GM12878 (cell line): ENCODE measurements around the gene ADRB1. TPM values are rescaled to one million over a fixed set of nuclear protein-coding genes. Genes with fewer than 3 reads are reported as not detected.

Experiments
- ATAC-seq: fragments of 200-7000 bp; cut with Tn5 transposase; 3 replicates; pipeline ENCODE4 v1.9.1; 2020; ENCODE audit warnings: mild to moderate bottlenecking, moderate library complexity
- BruUV-seq: library from RNA; stranded (reverse); fragments of 400-500 nt; replicated peaks from 2 replicates; lab custom pipeline; 2021; lab: Mats Ljungman, UMichigan
- CTCF ChIA-PET: fragments of 300-600 bp; sonication (Branson Sonifier 250); formaldehyde crosslinking; extraction: SDS; loops from one replicate; lab custom pipeline; 2021; ENCODE audit warnings: inconsistent platforms; lab: Yijun Ruan, JAX
- POLR2A ChIA-PET: fragments of 350-600 bp; formaldehyde crosslinking; extraction: SDS; loops from one replicate; lab custom pipeline; 2021; ENCODE audit warnings: inconsistent platforms; lab: Charles Lee
- RAD21 ChIA-PET: fragments of 300-600 bp; sonication (Branson Sonifier 250); formaldehyde crosslinking; loops from one replicate; lab custom pipeline; 2023; ENCODE audit warnings: antibody characterized with exemption; ENCODE audit not compliant: unreplicated experiment; lab: Charles Lee
- SMC1A ChIA-PET: fragments of 300-600 bp; sonication (Branson Sonifier 250); formaldehyde crosslinking; loops from one replicate; lab custom pipeline; 2023; ENCODE audit not compliant: unreplicated experiment, uncharacterized antibody; lab: Charles Lee
- DNase-seq: peaks from one replicate; pipeline ENCODE4 v3.0.0-alpha.2; 2011; ENCODE audit warnings: low read depth, low spot score
- FAIRE-seq: peaks from 3 replicates; lab custom pipeline; 2011; peaks lifted over from hg19 to GRCh38; lab: Jason Lieb, UNC
- H2AFZ ChIP-seq: 2 replicates; pipeline ENCODE4 v1.6.0; 2011; ENCODE audit warnings: low read depth, low read length, control low read depth; ENCODE audit not compliant: control insufficient read depth
- H3K27ac ChIP-seq: 2 replicates; pipeline ENCODE4 v1.5.1; 2011; ENCODE audit warnings: control low read depth; ENCODE audit not compliant: control insufficient read depth, insufficient read depth
- H3K27me3 ChIP-seq, 2 experiments: replicated peaks in 1 of 2; 2 replicates each; pipeline versions ENCODE4 v1.6.0 to v1.6.1; 2011; ENCODE audit warnings: low read length in 1 of 2; ENCODE audit not compliant: control insufficient read depth in 2 of 2, insufficient read depth in 2 of 2
- H3K36me3 ChIP-seq, 2 experiments: 2 replicates each; pipeline ENCODE4 v1.5.1; 2011; ENCODE audit warnings: low read length in 1 of 2; ENCODE audit not compliant: control insufficient read depth in 2 of 2, insufficient read depth in 2 of 2
- H3K4me1 ChIP-seq: 2 replicates; pipeline ENCODE4 v1.6.1; 2011; ENCODE audit warnings: mild to moderate bottlenecking, low read length, moderate library complexity, mixed read lengths; ENCODE audit not compliant: control insufficient read depth, insufficient read depth
- H3K4me2 ChIP-seq: 2 replicates; pipeline ENCODE4 v1.6.0; 2011; ENCODE audit warnings: control low read depth; ENCODE audit not compliant: control insufficient read depth, insufficient read depth
- H3K4me3 ChIP-seq: fragments of 200-600 bp; sonication (generic); 2 replicates; pipeline ENCODE4 v1.5.1; 2016
- H3K79me2 ChIP-seq: 2 replicates; pipeline ENCODE4 v1.6.0; 2011; ENCODE audit warnings: low read length; ENCODE audit not compliant: control insufficient read depth, insufficient read depth
- H3K9ac ChIP-seq: 2 replicates; pipeline ENCODE4 v1.8.0; 2011; ENCODE audit warnings: low read length, control low read depth, mixed read lengths; ENCODE audit not compliant: control insufficient read depth, insufficient read depth
- H3K9me3 ChIP-seq: replicated peaks from 3 replicates; pipeline ENCODE4 v1.5.1; 2011; ENCODE audit warnings: mild to moderate bottlenecking, low read length; ENCODE audit not compliant: control insufficient read depth, insufficient read depth
- H4K20me1 ChIP-seq: 2 replicates; pipeline ENCODE4 v1.6.0; 2011; ENCODE audit not compliant: control insufficient read depth, insufficient read depth
- BACH1 ChIP-seq: fragments of 450-650 bp; IDR thresholded peaks from 2 replicates; pipeline ENCODE4 v1.6.1; 2017; ENCODE audit warnings: mild to moderate bottlenecking, borderline replicate concordance
- DPF2 ChIP-seq: fragments of 450-650 bp; IDR thresholded peaks from 2 replicates; pipeline ENCODE4 v1.6.1; 2017; ENCODE audit warnings: mild to moderate bottlenecking
- EGR1 ChIP-seq, 2 experiments: IDR thresholded peaks; 1 replicate in 1 of 2; 2 replicates in 1 of 2; pipeline ENCODE4 v1.6.1; 2011 to 2012; ENCODE audit warnings: low read depth in 2 of 2, low read length in 2 of 2, borderline replicate concordance in 1 of 2, mild to moderate bottlenecking in 1 of 2, moderate library complexity in 1 of 2
- EP300 ChIP-seq, 2 experiments: fragments of 150-350 bp in 1 of 2; IDR thresholded peaks; 2 replicates each; pipeline ENCODE4 v1.6.1; 2011 to 2012; ENCODE audit warnings: low read depth in 2 of 2, low read length in 2 of 2, borderline replicate concordance in 1 of 2, improper control_type of control experiment in 1 of 2, inconsistent platforms in 1 of 2; ENCODE audit not compliant: control insufficient read depth in 1 of 2
- HCFC1 ChIP-seq: fragments of 150-350 bp; IDR thresholded peaks from 2 replicates; pipeline ENCODE4 v1.6.1; 2014; ENCODE audit warnings: low read length
- HSF1 ChIP-seq: fragments of 150-350 bp; IDR thresholded peaks from 2 replicates; pipeline ENCODE4 v1.6.1; 2014; ENCODE audit warnings: mild to moderate bottlenecking, low read depth, low read length
- IRF4 ChIP-seq: IDR thresholded peaks from 2 replicates; pipeline ENCODE4 v1.6.1; 2011; ENCODE audit warnings: low read depth, low read length
- KAT2A ChIP-seq: conservative IDR thresholded peaks from 2 replicates; pipeline ENCODE4 v1.6.1; 2011; ENCODE audit warnings: low read depth, low read length; ENCODE audit not compliant: control insufficient read depth
- MAX ChIP-seq: IDR thresholded peaks from 2 replicates; pipeline ENCODE4 v1.6.1; 2012; ENCODE audit warnings: low read depth, low read length, improper control_type of control experiment
- NR2C1 ChIP-seq: fragments of 450-650 bp; IDR thresholded peaks from 2 replicates; pipeline ENCODE4 v1.6.1; 2017; ENCODE audit warnings: antibody characterized with exemption, mild to moderate bottlenecking, moderate library complexity
- PAX8 ChIP-seq: fragments of 450-650 bp; IDR thresholded peaks from 2 replicates; pipeline ENCODE4 v1.6.1; 2017; ENCODE audit warnings: mild to moderate bottlenecking, moderate library complexity
- PML ChIP-seq: IDR thresholded peaks from 2 replicates; pipeline ENCODE4 v1.6.1; 2012; ENCODE audit warnings: low read length, inconsistent platforms
- PRDM15 ChIP-seq: fragments of 450-650 bp; formaldehyde crosslinking; IDR thresholded peaks from 2 replicates; pipeline ENCODE4 v1.4.0; 2020; ENCODE audit warnings: mild to moderate bottlenecking, moderate library complexity
- RAD21 ChIP-seq: IDR thresholded peaks from 2 replicates; pipeline ENCODE4 v1.6.1; 2011; ENCODE audit warnings: mild to moderate bottlenecking, low read depth, low read length, moderate library complexity; ENCODE audit not compliant: insufficient read depth
- SMARCA5 ChIP-seq: fragments of 450-650 bp; IDR thresholded peaks from 2 replicates; pipeline ENCODE4 v1.6.1; 2017; ENCODE audit warnings: mild to moderate bottlenecking
- ZNF217 ChIP-seq: fragments of 450-650 bp; IDR thresholded peaks from 2 replicates; pipeline ENCODE4 v1.6.1; 2017; ENCODE audit warnings: antibody characterized with exemption, mild to moderate bottlenecking
- WGBS: methylation state at CpG from one replicate; pipeline ENCODE4 v1.1.6; 2016; ENCODE audit warnings: low lambda C conversion rate; ENCODE audit not compliant: insufficient replicate concordance, insufficient coverage; ENCODE audit errors: missing lambda C conversion rate; 5-methylcytosine and 5-hydroxymethylcytosine counted together
- in situ Hi-C: fragments of 300-500 bp; cut with MboI; formaldehyde crosslinking; loops from 9 replicates; pipeline ENCODE4 v1.14.3; 2018; ENCODE audit warnings: mixed read lengths
- intact Hi-C: fragments of 100-400 bp; cut with micrococcal nuclease; formaldehyde crosslinking; loops from one replicate; pipeline ENCODE4 v1.14.2; 2022; ENCODE audit not compliant: unreplicated experiment
- polyA plus RNA-seq, 11 experiments: library from polyadenylated mRNA; depleted of rRNA in 4 of 11; unstranded in 6 of 11; stranded (reverse) in 5 of 11; fragments of >200 nt; fragmentation: Nextera tagmentation in 4 of 11; fragmentation: Illumina TruSeq in 1 of 11; extraction: Ambion mirVana in 4 of 11; extraction: Trizol in 1 of 11; gene quantifications; 1 replicate in 1 of 11; 2 replicates in 10 of 11; pipeline versions ENCODE4 v1.2.1 to v1.2.3, GENCODE V29; 2011 to 2016; ENCODE audit warnings: inconsistent platforms in 2 of 11, missing spikeins in 2 of 11, low read depth in 1 of 11
- total RNA-seq, 4 experiments: library from RNA; depleted of rRNA in 3 of 4; stranded (reverse); fragments of >200 nt in 3 of 4; fragmentation: Illumina TruSeq in 1 of 4; extraction: Trizol in 1 of 4; gene quantifications; 2 replicates each; pipeline versions ENCODE4 v1.2.1 to v1.2.3, GENCODE V29; 2013 to 2021

Gene ADRB1
- total and polyA plus RNA-seq, 10 of the 15 experiments (the other 5 are each of a cell fraction or from before 2014, with no cell fraction given), result 0.26 to 4.5 (median 1.1) TPM

- TF ChIP-seq PRDM15 (CRISPR knock-in tag), result no peak
- TF ChIP-seq RAD21, result peak; percentile 15; the same call in 1 of the 2 replicates
- TF ChIP-seq PML, result no peak
- no peak for TF ChIP-seq SMARCA5
Observed at GRCh38 chr10:114042895-114043531, 653 bp upstream of the ADRB1 start (continued).

GRCh38 chr10:114044247-114045135 is 825 bp downstream of the ADRB1 start:
- H3K36me3 ChIP-seq, result no peaks in the 10 kb centered on the region
- CTCF ChIA-PET, result no interaction called here
- peak overlapping the region; percentile 63; the same call in 1 of the 2 replicates for H3K4me2 ChIP-seq
- H3K27ac ChIP-seq, result no peak overlapping the region
- intact Hi-C loops, result no loop called here
- in situ Hi-C loops, result no loop called here
- DNase-seq (no peak), FAIRE-seq (no peak), ATAC-seq (no peak)
- RAD21 ChIA-PET, result interaction anchor here (2.4 kb wide), 1 partner anchor 84 kb away, joined by 15 read pairs; no protein-coding TSS in a partner anchor
- H3K79me2 ChIP-seq, result no peaks in the 10 kb centered on the region
- H4K20me1 ChIP-seq, result no peaks in the 10 kb centered on the region
- H3K9me3 ChIP-seq, result peaks cover 2% of the 10 kb centered on the region; the same call in 1 of the 3 replicates
- SMC1A ChIA-PET, result no interaction called here
- peaks cover 0 to 3% of the 10 kb centered on the region in 2 experiments; a peak in 2 of 4 replicates for H3K27me3 ChIP-seq
- H3K4me3 ChIP-seq, result peak overlapping the region; percentile 78
- BruUV-seq, result no TSS peak
- 88% methylated on average over 66 of the region's 106 CpGs for WGBS
- POLR2A ChIA-PET, result no interaction called here
- H3K4me1 ChIP-seq, result peaks cover 5% of the 10 kb centered on the region
- no peak overlapping the region for H2AFZ ChIP-seq
- no peak overlapping the region for H3K9ac ChIP-seq
- no peak for TF ChIP-seq NR2C1
- no peak for TF ChIP-seq PAX8
- TF ChIP-seq MAX, result no peak
- TF ChIP-seq EP300 (IDR thresholded peaks at IDR 0.05; ENCODE audit: borderline replicate concordance in 1 of 2, control insufficient read depth in 1 of 2, low read depth in 2 of 2, low read length in 2 of 2), result no peak
- TF ChIP-seq DPF2, result no peak
- TF ChIP-seq IRF4, result no peak
- TF ChIP-seq HSF1, result no peak
- TF ChIP-seq HCFC1, result no peak
- no peak for TF ChIP-seq KAT2A
- TF ChIP-seq EGR1 (IDR thresholded peaks at IDR 0.05; ENCODE audit: borderline replicate concordance in 1 of 2, low read depth in 2 of 2, low read length in 2 of 2), result no peak
- TF ChIP-seq BACH1, result no peak
- TF ChIP-seq ZNF217, result no peak
